GM23338 (cell line): ENCODE data around the gene NEMP1. TPM values are rescaled to one million over a fixed set of nuclear protein-coding genes. Genes with fewer than 3 reads are reported as not detected.

Source experiments
- ATAC-seq: fragments of 200-7000 bp; cut with Tn5 transposase; 3 replicates; pipeline ENCODE4 v1.9.1; 2020
- DNase-seq: peaks from one replicate; pipeline ENCODE4 v3.0.0-alpha.2; 2015; ENCODE audit warnings: low spot score
- H2AFZ ChIP-seq: fragments of 200-600 bp; sonication (generic); 2 replicates; pipeline ENCODE4 v1.8.0; 2016; ENCODE audit warnings: antibody characterized with exemption, mild to moderate bottlenecking, moderate library complexity
- H3F3A ChIP-seq: fragments of 200-600 bp; sonication (generic); replicated peaks from 2 replicates; pipeline ENCODE4 v1.8.0; 2017; ENCODE audit warnings: antibody characterized with exemption, mixed run types, low read depth
- H3K27ac ChIP-seq: fragments of 200-600 bp; sonication (generic); 2 replicates; pipeline ENCODE4 v1.6.1; 2016; ENCODE audit warnings: low read depth
- H3K27me3 ChIP-seq: fragments of 200-600 bp; sonication (generic); 2 replicates; pipeline ENCODE4 v1.8.0; 2016; ENCODE audit warnings: mild to moderate bottlenecking, mixed run types, moderate library complexity; ENCODE audit not compliant: insufficient read depth
- H3K36me3 ChIP-seq: fragments of 200-600 bp; sonication (generic); 2 replicates; pipeline ENCODE4 v1.8.0; 2016; ENCODE audit warnings: mild to moderate bottlenecking; ENCODE audit not compliant: insufficient read depth
- H3K4me1 ChIP-seq: fragments of 200-600 bp; sonication (generic); 2 replicates; pipeline ENCODE4 v1.8.0; 2016; ENCODE audit warnings: mild to moderate bottlenecking, moderate library complexity; ENCODE audit not compliant: insufficient read depth
- H3K4me2 ChIP-seq: fragments of 200-600 bp; sonication (generic); 2 replicates; pipeline ENCODE4 v1.7.1; 2017; ENCODE audit warnings: mixed run types
- H3K4me3 ChIP-seq: fragments of 200-600 bp; sonication (generic); 2 replicates; pipeline ENCODE4 v1.6.1; 2016; ENCODE audit warnings: mixed run types
- H3K79me2 ChIP-seq: fragments of 200-600 bp; sonication (generic); replicated peaks from 2 replicates; pipeline ENCODE4 v1.8.0; 2017; ENCODE audit warnings: mild to moderate bottlenecking; ENCODE audit not compliant: insufficient read depth
- H3K9me2 ChIP-seq: fragments of 200-600 bp; sonication (generic); 2 replicates; pipeline ENCODE4 v1.8.0; 2017; ENCODE audit not compliant: insufficient read depth
- H4K20me1 ChIP-seq: fragments of 200-600 bp; sonication (generic); replicated peaks from 2 replicates; pipeline ENCODE4 v1.8.0; 2017; ENCODE audit warnings: mild to moderate bottlenecking; ENCODE audit not compliant: insufficient read depth
- H3K27ac Mint-ChIP-seq: 2 replicates; pipeline ENCODE4 v1.8.0; 2020; ENCODE audit warnings: inconsistent platforms, mild to moderate bottlenecking, moderate library complexity, mixed read lengths
- H3K27me3 Mint-ChIP-seq: 3 replicates; pipeline ENCODE4 v1.8.0; 2022; ENCODE audit warnings: low read depth, mild to moderate bottlenecking, moderate library complexity, mixed read lengths, inconsistent platforms; ENCODE audit not compliant: insufficient read depth, poor library complexity
- H3K36me3 Mint-ChIP-seq: 3 replicates; pipeline ENCODE4 v1.8.0; 2021; ENCODE audit warnings: low read depth, mild to moderate bottlenecking, inconsistent platforms, moderate library complexity, mixed read lengths
- H3K4me1 Mint-ChIP-seq: 3 replicates; pipeline ENCODE4 v1.8.0; 2020; ENCODE audit warnings: mild to moderate bottlenecking, inconsistent platforms, mixed read lengths
- H3K4me3 Mint-ChIP-seq: 3 replicates; pipeline ENCODE4 v1.8.0; 2021; ENCODE audit warnings: moderate library complexity, mild to moderate bottlenecking, inconsistent platforms, mixed read lengths
- H3K9me3 Mint-ChIP-seq: 3 replicates; pipeline ENCODE4 v1.8.0; 2020; ENCODE audit warnings: moderate library complexity, mild to moderate bottlenecking, inconsistent platforms, mixed read lengths
- CREB1 ChIP-seq: fragments of 250-450 bp; sonication (Bioruptor Pico); IDR thresholded peaks from 2 replicates; pipeline ENCODE4 v1.5.0; 2020; ENCODE audit warnings: low read depth, mild to moderate bottlenecking, moderate library complexity
- EZH2 ChIP-seq: fragments of 200-600 bp; sonication (generic); IDR thresholded peaks from one replicate; pipeline ENCODE4 v1.8.0; 2017; ENCODE audit warnings: antibody characterized with exemption, mild to moderate bottlenecking, low read depth; ENCODE audit not compliant: unreplicated experiment
- EZH2phosphoT487 ChIP-seq: fragments of 200-600 bp; sonication (generic); IDR thresholded peaks from one replicate; pipeline ENCODE4 v1.8.1; 2018; ENCODE audit warnings: antibody characterized with exemption; ENCODE audit not compliant: unreplicated experiment
- JUNB ChIP-seq: IDR thresholded peaks from one replicate; pipeline ENCODE4 v1.6.1; 2016; ENCODE audit warnings: antibody characterized with exemption; ENCODE audit not compliant: unreplicated experiment
- STAT1 ChIP-seq: IDR thresholded peaks from one replicate; pipeline ENCODE4 v1.6.1; 2016; ENCODE audit warnings: antibody characterized with exemption; ENCODE audit not compliant: unreplicated experiment
- polyA plus RNA-seq: library from polyadenylated mRNA; unstranded; fragments of >200 nt; fragmentation: Nextera tagmentation; extraction: Ambion mirVana; gene quantifications from 2 replicates; pipeline ENCODE4 v1.2.1, GENCODE V29; 2016
- total RNA-seq: library from RNA; depleted of rRNA; stranded (reverse); fragments of >200 nt; shearing (Covaris generic); gene quantifications from 2 replicates; pipeline ENCODE4 v1.2.3, GENCODE V29; 2014
- TF ChIP-seq, protein P1 (sequence below): fragments of 250-450 bp; sonication (Bioruptor Pico); IDR thresholded peaks from 2 replicates; pipeline ENCODE4 v1.5.0; 2020; ENCODE audit warnings: mild to moderate bottlenecking, moderate library complexity
- TF ChIP-seq, protein P2 (sequence below): IDR thresholded peaks from 2 replicates; pipeline ENCODE4 v1.6.1; 2016; ENCODE audit warnings: antibody characterized with exemption

NEMP1 gene
- total and polyA plus RNA-seq, 2 experiments from 2014 or later, result 11.9 to 35.0 TPM

- TF ChIP-seq, protein P1, sequence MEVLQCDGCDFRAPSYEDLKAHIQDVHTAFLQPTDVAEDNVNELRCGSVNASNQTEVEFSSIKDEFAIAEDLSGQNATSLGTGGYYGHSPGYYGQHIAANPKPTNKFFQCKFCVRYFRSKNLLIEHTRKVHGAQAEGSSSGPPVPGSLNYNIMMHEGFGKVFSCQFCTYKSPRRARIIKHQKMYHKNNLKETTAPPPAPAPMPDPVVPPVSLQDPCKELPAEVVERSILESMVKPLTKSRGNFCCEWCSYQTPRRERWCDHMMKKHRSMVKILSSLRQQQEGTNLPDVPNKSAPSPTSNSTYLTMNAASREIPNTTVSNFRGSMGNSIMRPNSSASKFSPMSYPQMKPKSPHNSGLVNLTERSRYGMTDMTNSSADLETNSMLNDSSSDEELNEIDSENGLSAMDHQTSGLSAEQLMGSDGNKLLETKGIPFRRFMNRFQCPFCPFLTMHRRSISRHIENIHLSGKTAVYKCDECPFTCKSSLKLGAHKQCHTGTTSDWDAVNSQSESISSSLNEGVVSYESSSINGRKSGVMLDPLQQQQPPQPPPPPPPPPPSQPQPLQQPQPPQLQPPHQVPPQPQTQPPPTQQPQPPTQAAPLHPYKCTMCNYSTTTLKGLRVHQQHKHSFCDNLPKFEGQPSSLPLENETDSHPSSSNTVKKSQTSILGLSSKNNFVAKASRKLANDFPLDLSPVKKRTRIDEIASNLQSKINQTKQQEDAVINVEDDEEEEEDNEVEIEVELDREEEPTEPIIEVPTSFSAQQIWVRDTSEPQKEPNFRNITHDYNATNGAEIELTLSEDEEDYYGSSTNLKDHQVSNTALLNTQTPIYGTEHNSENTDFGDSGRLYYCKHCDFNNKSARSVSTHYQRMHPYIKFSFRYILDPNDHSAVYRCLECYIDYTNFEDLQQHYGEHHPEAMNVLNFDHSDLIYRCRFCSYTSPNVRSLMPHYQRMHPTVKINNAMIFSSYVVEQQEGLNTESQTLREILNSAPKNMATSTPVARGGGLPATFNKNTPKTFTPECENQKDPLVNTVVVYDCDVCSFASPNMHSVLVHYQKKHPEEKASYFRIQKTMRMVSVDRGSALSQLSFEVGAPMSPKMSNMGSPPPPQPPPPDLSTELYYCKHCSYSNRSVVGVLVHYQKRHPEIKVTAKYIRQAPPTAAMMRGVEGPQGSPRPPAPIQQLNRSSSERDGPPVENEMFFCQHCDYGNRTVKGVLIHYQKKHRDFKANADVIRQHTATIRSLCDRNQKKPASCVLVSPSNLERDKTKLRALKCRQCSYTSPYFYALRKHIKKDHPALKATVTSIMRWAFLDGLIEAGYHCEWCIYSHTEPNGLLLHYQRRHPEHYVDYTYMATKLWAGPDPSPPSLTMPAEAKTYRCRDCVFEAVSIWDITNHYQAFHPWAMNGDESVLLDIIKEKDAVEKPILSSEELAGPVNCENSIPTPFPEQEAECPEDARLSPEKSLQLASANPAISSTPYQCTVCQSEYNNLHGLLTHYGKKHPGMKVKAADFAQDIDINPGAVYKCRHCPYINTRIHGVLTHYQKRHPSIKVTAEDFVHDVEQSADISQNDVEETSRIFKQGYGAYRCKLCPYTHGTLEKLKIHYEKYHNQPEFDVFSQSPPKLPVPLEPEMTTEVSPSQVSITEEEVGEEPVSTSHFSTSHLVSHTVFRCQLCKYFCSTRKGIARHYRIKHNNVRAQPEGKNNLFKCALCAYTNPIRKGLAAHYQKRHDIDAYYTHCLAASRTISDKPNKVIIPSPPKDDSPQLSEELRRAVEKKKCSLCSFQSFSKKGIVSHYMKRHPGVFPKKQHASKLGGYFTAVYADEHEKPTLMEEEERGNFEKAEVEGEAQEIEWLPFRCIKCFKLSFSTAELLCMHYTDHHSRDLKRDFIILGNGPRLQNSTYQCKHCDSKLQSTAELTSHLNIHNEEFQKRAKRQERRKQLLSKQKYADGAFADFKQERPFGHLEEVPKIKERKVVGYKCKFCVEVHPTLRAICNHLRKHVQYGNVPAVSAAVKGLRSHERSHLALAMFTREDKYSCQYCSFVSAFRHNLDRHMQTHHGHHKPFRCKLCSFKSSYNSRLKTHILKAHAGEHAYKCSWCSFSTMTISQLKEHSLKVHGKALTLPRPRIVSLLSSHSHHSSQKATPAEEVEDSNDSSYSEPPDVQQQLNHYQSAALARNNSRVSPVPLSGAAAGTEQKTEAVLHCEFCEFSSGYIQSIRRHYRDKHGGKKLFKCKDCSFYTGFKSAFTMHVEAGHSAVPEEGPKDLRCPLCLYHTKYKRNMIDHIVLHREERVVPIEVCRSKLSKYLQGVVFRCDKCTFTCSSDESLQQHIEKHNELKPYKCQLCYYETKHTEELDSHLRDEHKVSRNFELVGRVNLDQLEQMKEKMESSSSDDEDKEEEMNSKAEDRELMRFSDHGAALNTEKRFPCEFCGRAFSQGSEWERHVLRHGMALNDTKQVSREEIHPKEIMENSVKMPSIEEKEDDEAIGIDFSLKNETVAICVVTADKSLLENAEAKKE (CRISPR knock-in tag), result no peak
- TF ChIP-seq, protein P2, sequence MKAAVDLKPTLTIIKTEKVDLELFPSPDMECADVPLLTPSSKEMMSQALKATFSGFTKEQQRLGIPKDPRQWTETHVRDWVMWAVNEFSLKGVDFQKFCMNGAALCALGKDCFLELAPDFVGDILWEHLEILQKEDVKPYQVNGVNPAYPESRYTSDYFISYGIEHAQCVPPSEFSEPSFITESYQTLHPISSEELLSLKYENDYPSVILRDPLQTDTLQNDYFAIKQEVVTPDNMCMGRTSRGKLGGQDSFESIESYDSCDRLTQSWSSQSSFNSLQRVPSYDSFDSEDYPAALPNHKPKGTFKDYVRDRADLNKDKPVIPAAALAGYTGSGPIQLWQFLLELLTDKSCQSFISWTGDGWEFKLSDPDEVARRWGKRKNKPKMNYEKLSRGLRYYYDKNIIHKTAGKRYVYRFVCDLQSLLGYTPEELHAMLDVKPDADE, result no peak
- TF ChIP-seq STAT1, result no peak
- no peak for TF ChIP-seq EZH2phosphoT487
Measured at GRCh38 chr12:57040211-57040610, 38.4 kb downstream of the NEMP1 start (continued).

- Histone ChIP-seq H3F3A (no peaks in the 10 kb centered on the region), H3K4me2 (no peak overlapping the region), H3K27ac (no peak overlapping the region), H3K79me2 (no peaks in the 10 kb centered on the region), H3K36me3 (no peaks in the 10 kb centered on the region), H3K9me2 (peaks cover 10% of the 10 kb centered on the region; the same call in 1 of the 2 replicates), H4K20me1 (no peaks in the 10 kb centered on the region), H3K27me3 (no peaks in the 10 kb centered on the region), H3K4me3 (no peak overlapping the region), H3K4me1 (no peaks in the 10 kb centered on the region), H2AFZ (no peak overlapping the region)
- H3K27me3 Mint-ChIP-seq, result peaks cover 5% of the 10 kb centered on the region
- no peaks in the 10 kb centered on the region for H3K9me3 Mint-ChIP-seq
- ATAC-seq, result no peak
- H3K4me1 Mint-ChIP-seq, result peaks cover 5% of the 10 kb centered on the region
- DNase-seq, result no peak
- no peaks in the 10 kb centered on the region for H3K36me3 Mint-ChIP-seq
- H3K27ac Mint-ChIP-seq, result no peak overlapping the region
- no peak overlapping the region for H3K4me3 Mint-ChIP-seq
- TF ChIP-seq CREB1 (CRISPR knock-in tag) (no peak), JUNB (no peak), EZH2 (no peak)
- TF ChIP-seq, protein P1 (CRISPR knock-in tag), result no peak
Measured at GRCh38 chr12:57039016-57039798, 39.4 kb downstream of the NEMP1 start.
